ENCODE measurements around the gene MYOZ3. TPM values are rescaled to one million over a fixed set of nuclear protein-coding genes. Genes with fewer than 3 reads are reported as not detected.

MYOZ3 gene, protein sequence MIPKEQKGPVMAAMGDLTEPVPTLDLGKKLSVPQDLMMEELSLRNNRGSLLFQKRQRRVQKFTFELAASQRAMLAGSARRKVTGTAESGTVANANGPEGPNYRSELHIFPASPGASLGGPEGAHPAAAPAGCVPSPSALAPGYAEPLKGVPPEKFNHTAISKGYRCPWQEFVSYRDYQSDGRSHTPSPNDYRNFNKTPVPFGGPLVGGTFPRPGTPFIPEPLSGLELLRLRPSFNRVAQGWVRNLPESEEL
- 0.78 TPM in 1 of 2 replicates, not detected in the other for total RNA-seq (2014; rRNA removed; shearing (Covaris generic))

DNA sequence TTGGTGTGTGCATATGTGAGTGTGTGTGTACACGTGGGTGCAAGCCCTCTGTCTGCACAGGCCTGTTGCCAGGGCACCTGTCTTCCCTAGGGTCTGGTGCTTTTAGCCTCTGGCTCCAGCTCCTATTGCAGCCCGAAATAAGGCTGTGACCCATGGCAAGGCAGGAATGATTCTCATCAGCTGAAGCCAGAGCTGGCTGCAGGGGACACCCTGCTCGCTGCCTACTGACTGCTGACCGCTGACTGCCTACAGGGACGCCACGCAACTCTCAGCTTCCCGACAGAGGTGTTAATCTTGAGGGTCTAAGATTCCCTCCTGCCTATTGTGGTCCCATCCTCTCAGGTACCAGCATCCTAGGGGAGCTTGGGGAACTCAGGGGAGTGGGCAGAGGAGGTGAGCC is at the start of gene MYOZ3:
TSS of gene MYOZ3 (plus strand) at position 166 of the 400 bp plus-strand sequence. CDS start 1,691 bp downstream, outside the sequence.
- no peak for DNase-seq (ENCODE audit: low read depth)

GRCh38 chr5:150612405-150612804 is 48.6 kb upstream of the MYOZ3 start:
- DNase-seq (ENCODE audit: low read depth), result no peak

DNA sequence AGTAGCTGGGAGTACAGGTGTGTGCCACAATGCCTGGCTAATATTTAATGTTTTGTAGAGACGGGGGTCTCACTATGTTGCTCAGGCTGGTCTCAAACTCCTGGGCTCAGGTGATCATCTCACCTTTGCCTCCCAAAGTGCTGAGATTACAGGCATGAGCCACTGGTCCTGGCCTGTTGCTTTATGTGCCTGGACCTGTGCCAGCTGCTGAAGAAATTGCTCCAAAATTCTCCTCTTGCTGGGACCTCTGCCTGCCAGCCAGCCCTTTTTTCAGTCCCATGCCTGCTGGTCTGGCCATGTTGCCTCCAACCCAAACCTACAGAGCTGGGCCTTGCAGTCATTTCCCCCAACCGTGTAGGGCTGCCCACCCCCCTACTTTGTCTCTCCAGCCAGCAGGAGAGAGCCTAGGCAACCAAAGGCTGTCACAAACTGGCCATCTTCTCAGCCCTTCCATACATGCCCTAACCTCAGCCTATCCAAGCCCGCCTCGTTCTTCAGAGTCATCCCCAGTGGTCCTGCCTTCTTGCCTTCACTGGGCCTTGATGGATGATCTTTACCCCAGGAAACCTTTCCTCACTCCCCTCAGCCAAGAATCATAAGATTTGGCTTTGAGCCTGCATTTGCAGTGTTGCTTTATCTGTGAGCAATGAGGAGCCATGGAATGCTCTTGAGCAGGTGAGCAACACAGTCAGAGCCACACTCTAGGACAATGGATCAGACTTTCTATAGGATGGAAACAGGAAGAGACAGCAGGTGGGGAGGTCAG is 48.0 kb upstream of the MYOZ3 start:
- DNase-seq (ENCODE audit: low read depth), result no peak

DNA sequence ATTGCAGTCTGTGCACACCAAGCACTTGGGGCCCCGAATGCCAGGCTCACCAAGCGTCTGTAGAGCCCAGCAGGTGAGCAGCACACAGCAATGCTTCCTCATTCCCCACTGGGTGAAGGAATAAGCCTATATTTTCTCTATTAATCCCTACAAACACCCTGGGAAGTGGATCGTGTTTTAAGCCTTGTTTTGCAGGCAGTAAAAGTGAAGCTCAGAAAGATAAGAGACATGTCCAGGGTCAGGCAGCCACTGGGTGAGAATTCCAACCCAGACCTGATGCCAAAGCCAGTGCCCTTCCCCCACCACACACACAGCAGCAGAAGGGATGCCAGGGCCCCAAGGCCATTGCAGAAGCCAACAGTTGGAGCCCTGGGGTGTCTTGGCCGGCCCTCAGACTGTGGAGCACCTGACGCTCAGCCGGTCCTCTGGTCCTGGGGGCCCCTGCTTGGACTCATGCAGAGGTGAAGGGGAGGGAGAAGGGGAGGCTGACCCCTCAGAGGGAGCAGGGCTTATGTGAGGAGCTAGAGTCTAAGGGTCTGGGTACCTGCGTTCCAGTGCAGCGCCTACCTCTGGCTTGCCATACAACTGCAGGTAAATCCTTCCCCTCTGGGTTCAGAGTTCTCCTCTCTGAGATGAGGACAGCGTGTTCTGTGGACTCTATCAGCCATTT is 46.9 kb upstream of the MYOZ3 start:
- no peak for DNase-seq (ENCODE audit: low read depth)

DNA sequence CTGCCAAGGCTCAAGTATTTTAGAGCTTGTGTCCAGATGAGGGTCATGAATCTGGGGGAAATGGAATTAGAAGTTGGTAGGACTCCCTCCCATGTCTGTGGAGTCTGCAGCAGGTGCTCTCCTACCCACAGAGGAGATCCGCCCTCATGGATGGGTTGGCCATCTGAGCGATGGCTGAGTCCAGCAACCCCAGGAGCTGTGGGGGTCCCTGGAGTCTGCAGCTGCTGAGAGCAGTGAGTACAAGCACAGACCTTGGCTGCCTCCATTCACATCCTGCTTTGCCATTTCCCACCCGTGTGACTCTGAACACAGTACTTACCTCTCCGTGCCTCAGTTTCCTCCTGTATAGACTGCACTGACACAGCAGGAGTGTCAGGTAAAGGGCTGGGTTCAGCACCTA is 46.4 kb upstream of the MYOZ3 start:
- no peak for DNase-seq (ENCODE audit: low read depth)

GRCh38 chr5:150615141-150615699 is 45.8 kb upstream of the MYOZ3 start:
- DNase-seq (ENCODE audit: low read depth), result no peak

GRCh38 chr5:150616024-150616470 is 45.0 kb upstream of the MYOZ3 start:
- DNase-seq (ENCODE audit: low read depth), result peak; percentile 27

DNA sequence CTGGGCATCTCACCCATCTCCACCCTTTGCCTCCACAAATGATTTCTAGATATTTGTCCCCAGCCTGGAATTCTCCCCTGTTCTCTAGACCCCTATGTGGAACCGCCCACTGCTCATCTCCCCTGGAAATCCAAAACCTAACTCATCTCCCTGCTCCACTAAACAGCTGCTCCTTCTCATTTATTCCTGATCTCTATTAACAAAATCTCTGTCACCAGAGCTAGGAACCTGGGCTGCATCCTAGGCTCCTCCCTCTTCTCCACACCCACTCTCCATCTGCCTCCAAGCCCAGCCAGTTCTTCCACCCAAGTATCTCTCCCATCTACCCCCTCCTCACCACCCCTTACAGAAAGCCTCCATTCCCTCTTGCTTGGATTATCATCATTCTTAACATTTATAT is 44.5 kb upstream of the MYOZ3 start:
- no peak for DNase-seq (ENCODE audit: low read depth)

GRCh38 chr5:150618163-150618562 is 42.9 kb upstream of the MYOZ3 start:
- no peak for DNase-seq (ENCODE audit: low read depth)

DNA sequence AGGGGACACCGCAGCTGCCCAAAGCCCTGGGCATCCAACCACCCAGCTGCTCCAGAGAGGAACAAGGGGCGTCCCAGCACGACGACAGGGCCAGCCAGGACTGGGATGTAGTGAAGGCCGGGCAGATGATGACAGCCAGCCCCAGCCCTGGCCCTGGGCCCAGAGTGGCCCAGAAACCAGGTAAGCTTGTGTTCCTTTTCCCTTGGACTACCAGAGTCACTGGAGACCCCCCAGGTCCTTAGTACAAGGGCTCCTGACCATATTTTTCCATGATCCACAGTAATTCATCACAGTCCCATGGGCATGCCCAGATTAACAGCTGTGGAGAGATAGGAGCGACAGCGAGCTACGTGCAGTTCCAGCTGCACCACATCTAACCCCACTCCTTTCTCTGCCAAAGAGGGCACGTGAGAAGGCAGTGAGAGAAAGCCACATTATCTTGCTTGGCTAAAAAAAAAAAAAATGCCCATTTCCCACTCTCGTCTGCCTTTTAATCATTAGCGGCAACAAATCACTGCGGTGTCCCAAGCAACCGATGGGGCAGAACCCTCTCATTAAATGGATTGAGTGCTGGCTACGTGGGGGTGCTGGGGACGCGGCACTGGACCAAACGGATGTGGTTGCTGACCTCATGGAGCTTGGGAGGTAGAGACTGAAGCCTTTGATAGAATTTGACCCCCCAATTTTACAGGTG is 42.3 kb upstream of the MYOZ3 start:
- DNase-seq (ENCODE audit: low read depth), result no peak

DNA sequence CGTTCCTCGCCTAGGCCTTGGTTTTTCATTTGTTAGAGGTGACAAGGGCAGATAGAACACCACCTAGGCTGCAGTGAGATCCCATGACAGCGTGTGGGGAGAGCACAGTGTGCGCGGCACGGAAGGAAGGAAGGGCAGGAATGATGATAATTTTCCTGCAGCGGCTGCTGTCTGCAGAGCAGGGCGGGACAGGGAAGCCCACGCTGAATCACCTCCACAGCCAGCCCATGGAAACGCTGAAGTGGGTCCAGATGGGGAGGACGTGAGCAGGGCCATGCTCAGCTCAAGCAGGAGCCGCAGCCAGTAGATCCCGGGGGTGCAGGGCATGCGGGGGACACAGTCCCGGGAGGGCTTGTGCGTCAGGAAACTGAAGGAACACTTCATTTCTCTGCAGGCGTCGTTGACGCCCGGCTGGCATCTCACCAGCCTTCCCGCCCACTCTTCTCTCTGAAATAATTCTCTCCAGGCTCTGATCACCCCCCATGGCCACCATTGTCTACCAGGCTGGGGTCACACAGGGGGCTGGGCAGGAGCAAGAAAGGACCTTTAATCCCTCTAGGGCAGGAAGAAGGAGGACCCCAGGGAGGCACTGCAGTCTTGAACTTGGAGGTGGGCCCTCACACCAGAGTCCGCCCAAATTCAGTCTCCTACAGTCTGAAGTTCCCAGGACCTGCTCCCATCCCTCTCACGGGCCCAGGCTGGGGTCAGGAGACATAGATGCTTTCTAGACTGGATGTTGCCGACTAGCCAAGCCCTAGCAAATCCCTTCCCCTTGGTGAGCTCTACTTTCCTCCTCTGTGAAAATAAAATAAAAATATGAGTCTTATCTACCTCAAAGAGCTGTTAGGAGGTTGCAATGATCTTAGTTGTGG is 41.5 kb upstream of the MYOZ3 start:
- no peak for DNase-seq (ENCODE audit: low read depth)

DNA sequence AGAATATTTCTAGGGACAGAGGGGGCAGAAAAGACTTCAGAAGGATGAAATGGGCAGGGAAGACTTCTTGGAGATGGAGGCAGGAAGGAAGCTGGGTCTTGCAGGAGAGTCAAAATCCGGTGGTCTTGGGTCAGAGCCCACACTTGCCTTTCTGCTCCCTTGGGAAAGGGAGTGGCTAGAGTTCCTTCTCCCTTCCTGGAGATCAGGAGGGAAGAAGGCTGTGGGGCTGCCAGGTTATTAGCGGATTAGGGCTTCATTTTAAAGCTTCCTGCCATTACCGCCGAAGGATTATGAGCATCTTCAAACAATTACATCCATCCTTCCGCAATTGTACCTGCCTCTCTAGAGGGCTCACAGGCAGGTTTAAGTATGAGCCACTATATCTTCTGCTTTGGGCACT is 39.8 kb upstream of the MYOZ3 start:
- DNase-seq (ENCODE audit: low read depth), result no peak

DNA sequence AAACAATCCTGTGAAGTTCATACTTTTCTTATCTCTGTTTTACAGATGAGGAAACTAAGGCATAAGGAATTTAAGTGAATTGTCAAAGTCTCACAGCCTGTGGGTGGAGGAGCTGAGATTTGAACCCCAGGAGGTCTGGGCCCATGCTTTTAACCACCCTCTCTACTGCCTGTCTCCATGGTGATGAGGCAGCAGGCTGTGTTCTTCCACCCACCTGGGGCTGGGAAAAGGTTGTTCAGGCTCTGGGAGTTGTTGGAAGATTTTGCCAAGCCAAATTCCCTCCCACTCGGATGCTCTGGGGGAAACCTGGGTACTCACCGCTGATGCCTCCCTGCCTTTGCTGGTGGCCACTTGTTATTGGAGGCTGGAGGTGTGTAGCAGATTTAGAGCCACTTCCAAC is 38.9 kb upstream of the MYOZ3 start:
- no peak for DNase-seq (ENCODE audit: low read depth)

GRCh38 chr5:150623152-150623877 is 37.7 kb upstream of the MYOZ3 start:
- DNase-seq (ENCODE audit: low read depth), result no peak

GRCh38 chr5:150623878-150624216 is 37.2 kb upstream of the MYOZ3 start:
- no peak for DNase-seq (ENCODE audit: low read depth)

DNA sequence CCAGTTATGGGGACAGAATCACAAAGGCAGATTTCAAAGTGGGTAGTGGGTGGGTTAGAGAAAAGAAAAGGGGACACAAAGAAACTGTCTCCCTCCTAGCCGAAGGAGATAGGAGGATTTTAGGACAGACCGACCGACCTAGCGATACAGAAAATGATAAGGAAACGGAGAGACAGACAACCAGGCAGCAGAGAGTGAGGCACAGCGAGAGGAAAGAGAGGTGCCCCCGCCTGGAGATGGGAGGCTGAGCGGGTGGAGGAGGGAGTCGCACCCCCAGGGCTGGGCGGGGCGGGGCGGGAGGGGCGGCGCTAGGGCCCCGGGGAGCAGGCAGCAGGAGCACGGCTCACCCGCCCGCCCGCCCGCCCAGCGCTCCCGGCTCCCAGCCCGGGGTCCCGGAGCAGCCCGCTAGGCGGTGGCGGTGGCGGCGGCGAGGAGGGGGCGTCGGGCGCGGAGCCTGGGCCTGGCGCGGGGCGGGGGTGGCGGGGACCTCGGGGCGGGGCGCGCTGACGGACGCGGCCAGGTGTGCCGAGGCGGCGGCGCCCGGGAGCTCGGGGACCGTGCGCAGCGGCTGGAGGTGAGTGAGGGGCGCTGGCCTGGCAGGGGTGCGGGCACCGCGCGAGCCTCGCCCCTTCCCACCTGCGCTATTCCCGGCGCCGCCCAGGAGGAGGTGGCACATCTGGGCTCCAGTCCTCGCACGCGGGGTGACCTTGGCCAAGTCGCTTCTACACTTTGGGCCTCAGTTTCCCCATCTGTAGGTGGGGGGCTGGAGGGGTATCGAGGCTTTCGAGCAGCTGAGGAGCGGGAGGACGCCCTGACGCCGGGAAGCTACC is 36.5 kb upstream of the MYOZ3 start:
- no peak for DNase-seq (ENCODE audit: low read depth)

DNA sequence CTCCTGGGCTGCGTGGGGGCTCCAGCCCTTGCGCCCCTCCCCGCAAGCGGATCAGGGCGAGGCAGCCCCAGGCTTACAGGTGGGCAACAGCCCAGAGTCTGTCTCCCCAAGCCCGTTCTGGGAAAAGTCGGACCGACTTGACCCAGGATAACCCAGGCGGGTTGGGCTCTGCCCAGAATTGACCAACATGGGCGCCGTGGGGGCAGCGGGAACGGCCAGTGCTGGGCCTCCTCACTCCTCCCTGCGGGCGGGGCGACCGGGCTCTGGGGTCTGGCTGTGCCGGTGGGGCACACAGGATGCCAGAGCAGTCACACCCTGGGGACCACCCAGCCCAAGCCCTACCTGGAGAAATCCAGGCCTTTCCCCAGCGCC is 35.9 kb upstream of the MYOZ3 start:
- DNase-seq (ENCODE audit: low read depth), result no peak

GRCh38 chr5:150625831-150626746 is 35.0 kb upstream of the MYOZ3 start:
- DNase-seq (ENCODE audit: low read depth), result no peak
